WTC11 (cell line): ENCODE data around the gene BDP1. TPM values are rescaled to one million over a fixed set of nuclear protein-coding genes. Genes with fewer than 3 reads are reported as not detected.
"Not testable (repeated sequence)": the region's sequence is repeated elsewhere in the genome, so short reads cannot be mapped to it uniquely, and the experiment has no call there.

Experiments
- ATAC-seq: fragments of 200-7000 bp; cut with Tn5 transposase; 2 replicates; pipeline ENCODE4 v1.10.0; 2021; ENCODE audit warnings: mild to moderate bottlenecking, moderate library complexity
- CTCF ChIA-PET: fragments of 300-600 bp; sonication (Branson Sonifier 250); formaldehyde crosslinking; loops from one replicate; lab custom pipeline; 2021; ENCODE audit warnings: antibody characterized with exemption; lab: Charles Lee
- POLR2A ChIA-PET: fragments of 350-600 bp; sonication (Branson Sonifier 250); formaldehyde crosslinking; loops from one replicate; lab custom pipeline; 2021; ENCODE audit warnings: antibody characterized with exemption; lab: Charles Lee
- DNase-seq: peaks from one replicate; pipeline ENCODE4 v3.0.0; 2021; ENCODE audit warnings: low spot score
- H3K27ac Mint-ChIP-seq: 2 replicates; pipeline ENCODE4 v1.8.0; 2021; ENCODE audit warnings: mixed read lengths
- H3K27me3 Mint-ChIP-seq: 2 replicates; pipeline ENCODE4 v1.8.0; 2021; ENCODE audit warnings: low read depth, mild to moderate bottlenecking, moderate library complexity, mixed read lengths
- H3K36me3 Mint-ChIP-seq: 2 replicates; pipeline ENCODE4 v1.8.0; 2021; ENCODE audit warnings: mixed read lengths
- H3K4me1 Mint-ChIP-seq: 2 replicates; pipeline ENCODE4 v1.8.0; 2022; ENCODE audit warnings: mixed read lengths
- H3K4me3 Mint-ChIP-seq: 2 replicates; pipeline ENCODE4 v1.8.0; 2021; ENCODE audit warnings: mild to moderate bottlenecking, moderate library complexity, mixed read lengths
- H3K9me3 Mint-ChIP-seq: 2 replicates; pipeline ENCODE4 v1.8.0; 2021; ENCODE audit warnings: mixed read lengths
- CBFB ChIP-seq: sonication (generic); formaldehyde crosslinking; IDR thresholded peaks from 2 replicates; pipeline ENCODE4 v1.8.1; 2022; ENCODE audit warnings: mild to moderate bottlenecking, low read depth, missing genetic modification reagents
- EMX1 ChIP-seq: fragments of 250-450 bp; sonication (Bioruptor Pico); IDR thresholded peaks from 2 replicates; pipeline ENCODE4 v1.8.0; 2021; ENCODE audit warnings: mild to moderate bottlenecking
- ZNF121 ChIP-seq: sonication (generic); formaldehyde crosslinking; IDR thresholded peaks from 2 replicates; pipeline ENCODE4 v1.8.0; 2023; ENCODE audit warnings: missing genetic modification reagents
- ZNF138 ChIP-seq: sonication (generic); formaldehyde crosslinking; conservative IDR thresholded peaks from 2 replicates; pipeline ENCODE4 v1.8.1; 2022; ENCODE audit warnings: mild to moderate bottlenecking, moderate library complexity, missing genetic modification reagents
- total RNA-seq: library from RNA; stranded (reverse); gene quantifications from 3 replicates; pipeline ENCODE4 v1.2.3, GENCODE V29; 2021
- TF ChIP-seq, protein P1 (sequence below): fragments of 200-600 bp; IDR thresholded peaks from 2 replicates; pipeline ENCODE4 v1.8.0; 2022; ENCODE audit warnings: antibody characterized with exemption

Gene BDP1
- total RNA-seq, 1 experiment from 2014 or later: 34.7 TPM

DNA sequence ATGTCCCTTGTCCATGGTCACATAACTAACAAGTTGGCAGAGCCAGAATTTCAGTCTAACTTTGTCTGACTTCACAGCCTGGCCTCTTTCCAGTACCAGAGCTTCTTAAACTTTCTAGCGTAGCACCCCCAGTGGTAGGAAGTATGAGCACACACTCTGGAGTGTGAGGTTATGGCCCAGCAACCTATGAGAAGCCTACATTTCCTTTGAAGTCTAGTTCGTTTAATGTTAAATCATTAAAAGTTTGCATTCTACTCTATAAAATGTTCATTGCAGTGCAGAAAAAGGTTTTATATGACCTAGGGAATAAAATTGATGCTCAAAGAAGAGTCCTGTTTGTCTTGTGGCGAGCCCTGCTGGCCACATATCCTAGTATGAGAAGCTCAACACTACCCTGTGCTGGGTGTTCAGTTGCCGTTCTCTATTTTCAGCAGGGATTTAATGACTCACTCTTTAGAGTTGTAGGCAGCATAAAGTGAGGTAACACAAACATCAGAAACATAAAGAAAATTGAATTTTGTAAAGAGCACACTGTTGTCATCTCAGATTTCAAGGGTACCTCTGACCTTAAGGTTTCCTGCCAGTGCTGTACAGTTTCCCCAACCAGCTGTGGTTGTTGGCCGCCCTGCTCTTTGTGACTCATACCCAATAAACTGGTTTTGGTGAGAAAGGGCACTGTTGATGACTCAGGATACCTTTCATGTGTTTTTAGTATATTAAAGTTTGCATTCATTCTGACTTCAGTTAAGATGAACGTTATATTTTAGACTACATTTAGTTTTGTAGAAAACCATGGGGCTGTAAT lies 146.0 kb downstream of the BDP1 start:
- peaks cover 61% of the 10 kb centered on the region for H3K36me3 Mint-ChIP-seq
- ATAC-seq: peak; percentile 99
- H3K4me1 Mint-ChIP-seq: no peaks in the 10 kb centered on the region
- no peak overlapping the region for H3K4me3 Mint-ChIP-seq
- H3K9me3 Mint-ChIP-seq: peaks cover 4% of the 10 kb centered on the region; the same call in 1 of the 2 replicates
- H3K27ac Mint-ChIP-seq: no peak overlapping the region
- CTCF ChIA-PET: interaction anchor here (0.6 to 2.3 kb wide), 31 partner anchors 9 to 1068 kb away, joined by 3 to 27 read pairs (median 4); partner anchors contain the start of genes CARTPT and MCCC2
- TF ChIP-seq EMX1 (CRISPR knock-in tag): no peak
- TF ChIP-seq, protein P1, sequence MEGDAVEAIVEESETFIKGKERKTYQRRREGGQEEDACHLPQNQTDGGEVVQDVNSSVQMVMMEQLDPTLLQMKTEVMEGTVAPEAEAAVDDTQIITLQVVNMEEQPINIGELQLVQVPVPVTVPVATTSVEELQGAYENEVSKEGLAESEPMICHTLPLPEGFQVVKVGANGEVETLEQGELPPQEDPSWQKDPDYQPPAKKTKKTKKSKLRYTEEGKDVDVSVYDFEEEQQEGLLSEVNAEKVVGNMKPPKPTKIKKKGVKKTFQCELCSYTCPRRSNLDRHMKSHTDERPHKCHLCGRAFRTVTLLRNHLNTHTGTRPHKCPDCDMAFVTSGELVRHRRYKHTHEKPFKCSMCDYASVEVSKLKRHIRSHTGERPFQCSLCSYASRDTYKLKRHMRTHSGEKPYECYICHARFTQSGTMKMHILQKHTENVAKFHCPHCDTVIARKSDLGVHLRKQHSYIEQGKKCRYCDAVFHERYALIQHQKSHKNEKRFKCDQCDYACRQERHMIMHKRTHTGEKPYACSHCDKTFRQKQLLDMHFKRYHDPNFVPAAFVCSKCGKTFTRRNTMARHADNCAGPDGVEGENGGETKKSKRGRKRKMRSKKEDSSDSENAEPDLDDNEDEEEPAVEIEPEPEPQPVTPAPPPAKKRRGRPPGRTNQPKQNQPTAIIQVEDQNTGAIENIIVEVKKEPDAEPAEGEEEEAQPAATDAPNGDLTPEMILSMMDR: peak; percentile 57
- POLR2A ChIA-PET: interaction anchor here (0.8 kb wide), 1 partner anchor 14 kb away, joined by 3 read pairs; the partner anchor contains the start of gene MCCC2
- peak; percentile 32 for DNase-seq
- H3K27me3 Mint-ChIP-seq: no peaks in the 10 kb centered on the region

DNA sequence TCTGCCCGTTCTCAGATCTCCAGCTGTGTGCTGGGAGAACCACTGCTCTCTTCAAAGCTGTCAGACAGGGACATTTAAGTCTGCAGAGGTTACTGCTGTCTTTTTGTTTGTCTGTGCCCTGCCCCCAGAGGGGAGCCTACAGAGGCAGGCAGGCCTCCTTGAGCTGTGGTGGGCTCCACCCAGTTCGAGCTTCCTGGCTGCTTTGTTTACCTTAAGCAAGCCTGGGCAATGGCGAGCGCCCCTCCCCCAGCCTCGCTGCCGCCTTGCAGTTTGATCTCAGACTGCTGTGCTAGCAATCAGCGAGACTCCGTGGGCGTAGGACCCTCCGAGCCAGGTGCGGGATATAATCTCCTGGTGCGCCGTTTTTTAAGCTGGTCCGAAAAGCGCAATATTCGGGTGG lies 154.5 kb downstream of the BDP1 start:
- Mint-ChIP-seq H3K9me3 (peaks cover 10% of the 10 kb centered on the region), H3K36me3 (peaks cover 41% of the 10 kb centered on the region)
- CTCF ChIA-PET: interaction anchor here (1.2 kb wide), 1 partner anchor 9 kb away, joined by 3 read pairs; no protein-coding TSS in a partner anchor
- DNase-seq, H3K4me3 Mint-ChIP-seq, POLR2A ChIA-PET, ATAC-seq, H3K4me1 Mint-ChIP-seq, H3K27ac Mint-ChIP-seq, H3K27me3 Mint-ChIP-seq: not testable (repeated sequence)

DNA sequence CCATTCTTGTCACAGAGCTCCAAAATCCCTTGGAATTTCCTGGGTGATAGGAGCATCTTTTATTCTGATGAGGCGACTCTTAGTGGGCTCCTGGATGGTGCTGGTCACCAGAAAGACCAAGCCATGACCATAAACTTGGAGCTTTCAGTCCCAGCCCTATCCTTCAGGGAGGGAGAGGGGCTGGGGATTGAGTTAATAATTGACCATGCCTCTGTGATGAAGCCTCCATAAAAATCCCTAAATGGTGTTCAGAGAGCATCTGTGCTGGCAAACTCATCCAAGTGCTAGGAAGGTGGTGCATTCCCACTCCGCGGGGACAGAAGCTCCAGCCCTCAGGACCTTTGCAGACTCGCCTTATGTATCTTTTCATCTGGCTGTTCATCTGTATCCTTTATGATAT lies 160.4 kb downstream of the BDP1 start:
- ChIA-PET CTCF (no interaction called here), POLR2A (no interaction called here)
- peaks cover 6% of the 10 kb centered on the region for H3K9me3 Mint-ChIP-seq
- DNase-seq (no peak), ATAC-seq (no peak)
- H3K36me3 Mint-ChIP-seq: peaks cover 22% of the 10 kb centered on the region
- H3K4me1 Mint-ChIP-seq: no peaks in the 10 kb centered on the region
- TF ChIP-seq ZNF121 (CRISPR knock-in tag) (no peak), CBFB (no peak), ZNF138 (CRISPR knock-in tag) (no peak)
- no peak overlapping the region for H3K27ac Mint-ChIP-seq
- H3K27me3 Mint-ChIP-seq: no peaks in the 10 kb centered on the region
- H3K4me3 Mint-ChIP-seq: no peak overlapping the region

Other genes with a start within 250 kb of the BDP1 start
- 65.0 to 65.9 TPM (median 65.4 TPM) in 3 replicates for gene MCCC2, start 131.7 kb downstream of the BDP1 start, total RNA-seq